Kidney epithelial cell (primary cell): ENCODE measurements around the gene ZBED4. TPM values are rescaled to one million over a fixed set of nuclear protein-coding genes. Genes with fewer than 3 reads are reported as not detected.
"Not testable (repeated sequence)": the region's sequence is repeated elsewhere in the genome, so short reads cannot be mapped to it uniquely, and the experiment has no call there.

Experiments
- DNase-seq: peaks from one replicate; pipeline ENCODE4 v3.0.0-alpha.2; 2010; ENCODE audit warnings: low read depth
- H3K27me3 ChIP-seq: 2 replicates; pipeline ENCODE4 v1.6.0; 2011; ENCODE audit warnings: low read length; ENCODE audit not compliant: control insufficient read depth, insufficient read depth
- H3K36me3 ChIP-seq: 2 replicates; pipeline ENCODE4 v1.5.1; 2011; ENCODE audit warnings: low read length; ENCODE audit not compliant: control insufficient read depth, insufficient read depth
- H3K4me3 ChIP-seq: 2 replicates; pipeline ENCODE4 v1.5.1; 2011; ENCODE audit warnings: low read depth, mild to moderate bottlenecking, control low read depth, low read length
- CTCF ChIP-seq: IDR thresholded peaks from 2 replicates; pipeline ENCODE4 v1.5.1; 2011; ENCODE audit warnings: mild to moderate bottlenecking, moderate library complexity, low read length, control low read depth, inconsistent platforms; ENCODE audit not compliant: insufficient read depth, poor library complexity, severe bottlenecking
- total RNA-seq: library from RNA; depleted of rRNA; stranded (reverse); fragments of >200 nt; gene quantifications from 2 replicates; pipeline ENCODE4 v1.2.3, GENCODE V29; 2015

The ZBED4 gene
- total RNA-seq, 1 donor from 2014 or later = 28.8 TPM

- TF ChIP-seq CTCF = no peak
- Histone ChIP-seq H3K4me3 (no peak overlapping the region), H3K36me3 (peaks cover 2% of the 10 kb centered on the region), H3K27me3 (no peaks in the 10 kb centered on the region)
- no peak for DNase-seq
Measured at GRCh38 chr22:49812838-49813237, 40.8 kb upstream of the ZBED4 start.

GRCh38 chr22:49814164-49814686, 39.4 kb upstream of the ZBED4 start:
- DNase-seq = no peak
- TF ChIP-seq CTCF = no peak

GRCh38 chr22:49814856-49815255, 38.8 kb upstream of the ZBED4 start:
- no peak for TF ChIP-seq CTCF
- Histone ChIP-seq H3K27me3 (no peaks in the 10 kb centered on the region), H3K4me3 (no peak overlapping the region), H3K36me3 (peaks cover 2% of the 10 kb centered on the region)
- no peak for DNase-seq

More at GRCh38 chr22:49814164-49814686, 39.4 kb upstream of the ZBED4 start:
- Histone ChIP-seq H3K27me3 (no peaks in the 10 kb centered on the region), H3K4me3 (no peak overlapping the region), H3K36me3 (peaks cover 2% of the 10 kb centered on the region)

GRCh38 chr22:49815641-49816091, 38.0 kb upstream of the ZBED4 start:
- no peak overlapping the region for H3K4me3 ChIP-seq
- DNase-seq = no peak
- TF ChIP-seq CTCF = no peak
- no peaks in the 10 kb centered on the region for H3K27me3 ChIP-seq
- peaks cover 4% of the 10 kb centered on the region for H3K36me3 ChIP-seq

GRCh38 chr22:49817359-49817758, 36.3 kb upstream of the ZBED4 start:
- Histone ChIP-seq H3K27me3 (no peaks in the 10 kb centered on the region), H3K4me3 (no peak overlapping the region), H3K36me3 (peaks cover 4% of the 10 kb centered on the region)
- no peak for TF ChIP-seq CTCF
- no peak for DNase-seq

GRCh38 chr22:49820984-49821383, 32.7 kb upstream of the ZBED4 start:
- peaks cover 9% of the 10 kb centered on the region for H3K36me3 ChIP-seq

GRCh38 chr22:49821741-49822140, 31.9 kb upstream of the ZBED4 start:
- DNase-seq, H3K4me3 ChIP-seq, H3K36me3 ChIP-seq, H3K27me3 ChIP-seq: not testable (repeated sequence)

More at GRCh38 chr22:49820984-49821383, 32.7 kb upstream of the ZBED4 start:
- TF ChIP-seq CTCF = no peak
- H3K27me3 ChIP-seq = no peaks in the 10 kb centered on the region
- no peak for DNase-seq
- H3K4me3 ChIP-seq = no peak overlapping the region
